ENCODE measurements around the gene GNA12. TPM values are rescaled to one million over a fixed set of nuclear protein-coding genes. Genes with fewer than 3 reads are reported as not detected.
"Not testable (repeated sequence)": the region's sequence is repeated elsewhere in the genome, so short reads cannot be mapped to it uniquely, and the experiment has no call there.

Gene GNA12
- total RNA-seq, 1 donor from 2014 or later, result 46.7 TPM

DNA sequence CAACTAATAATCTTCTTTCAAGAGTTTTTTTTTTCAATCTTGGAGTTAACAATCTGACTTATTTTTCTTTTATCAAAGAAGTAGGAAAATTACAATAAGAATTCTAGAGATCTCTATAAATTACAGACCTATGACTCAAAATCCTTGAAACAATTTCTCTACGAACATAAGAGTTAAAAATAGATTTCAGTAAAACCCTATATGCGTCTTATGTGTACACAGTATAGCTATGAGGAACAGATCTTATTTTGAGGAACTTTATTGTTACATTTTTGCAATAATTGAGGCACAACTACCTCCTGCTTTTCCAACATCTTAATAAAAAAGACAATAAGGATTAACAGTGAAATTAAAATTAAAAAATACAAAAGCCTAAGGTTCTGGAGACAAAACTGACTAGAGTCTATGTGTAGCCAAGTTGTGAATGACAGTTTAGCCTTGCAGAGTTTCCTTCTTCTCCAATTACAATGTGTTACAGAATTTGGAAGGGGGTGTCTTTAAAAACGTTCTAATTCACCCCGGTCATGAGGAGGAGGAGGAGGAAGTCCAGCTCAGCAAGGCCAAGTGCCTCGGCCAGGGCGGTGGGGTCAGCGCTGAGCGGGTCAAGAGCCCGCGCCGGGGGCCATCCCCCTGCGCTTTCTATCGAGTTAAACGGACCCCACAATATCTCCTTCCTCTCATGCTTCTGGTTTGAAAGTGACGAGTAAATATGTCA is 115.6 kb downstream of the GNA12 start:
- DNase-seq (ENCODE audit: low spot score), result no peak
- peak; percentile 30 for ATAC-seq
- intact Hi-C loops (cut with DNase I), result no loop called here

DNA sequence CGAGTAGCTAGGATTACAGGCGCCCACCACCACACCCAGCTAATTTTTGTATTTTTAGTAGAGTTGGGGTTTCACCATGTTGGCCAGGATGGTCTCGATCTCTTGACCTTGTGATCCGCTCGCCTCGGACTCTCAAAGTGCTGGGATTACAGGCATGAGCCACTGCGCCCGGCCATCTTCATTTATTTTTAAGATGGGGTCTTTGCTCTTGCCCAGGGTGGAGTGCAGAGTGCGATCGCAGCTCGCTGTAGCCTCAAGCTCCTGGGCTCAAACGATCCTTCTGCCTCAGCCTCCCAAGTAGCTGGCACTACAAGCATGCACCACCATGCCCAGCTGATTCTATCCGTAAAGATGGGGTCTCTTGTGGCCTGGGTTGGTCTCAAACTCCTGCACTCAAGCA is 116.9 kb downstream of the GNA12 start:
- ATAC-seq; intact Hi-C loops (cut with DNase I): not testable (repeated sequence)
- peak; percentile 37 for DNase-seq (ENCODE audit: low spot score)

DNA sequence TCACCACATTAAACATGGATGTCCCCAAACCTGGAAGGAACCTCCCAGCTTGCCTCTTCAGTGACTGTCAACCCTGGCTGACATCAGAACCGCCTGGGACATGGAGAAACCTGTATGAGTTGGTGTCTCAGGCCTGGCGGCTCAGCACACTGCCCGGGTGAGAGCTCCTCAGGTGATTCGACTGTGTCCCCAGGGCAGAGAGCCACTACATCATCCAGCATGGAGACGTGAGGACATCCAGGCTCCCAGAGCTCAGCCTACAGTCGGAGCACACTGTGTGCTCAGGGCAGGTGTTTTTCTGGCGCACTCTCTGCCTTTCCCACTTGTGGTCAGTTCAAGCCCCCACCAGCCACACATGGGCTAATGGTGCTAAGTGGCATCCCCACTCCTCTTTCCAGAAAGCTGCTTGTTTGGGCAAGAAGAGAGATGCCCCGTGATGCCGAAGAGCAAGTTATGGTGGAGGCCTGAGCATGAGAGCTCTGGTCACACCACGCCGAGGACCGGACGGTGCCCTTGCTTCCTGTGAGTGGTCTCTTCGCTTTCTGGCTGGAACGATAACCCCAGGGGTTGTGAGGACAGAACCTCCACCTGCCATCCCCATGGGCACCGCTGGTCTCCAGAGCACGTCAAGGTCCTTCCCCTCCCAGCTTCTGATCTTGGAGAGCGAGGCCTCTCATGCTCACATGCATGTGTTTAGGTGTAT is 117.6 kb downstream of the GNA12 start:
- DNase-seq (ENCODE audit: low spot score), result peak; percentile 48
- intact Hi-C loops (cut with DNase I), result no loop called here
- ATAC-seq, result no peak

DNA sequence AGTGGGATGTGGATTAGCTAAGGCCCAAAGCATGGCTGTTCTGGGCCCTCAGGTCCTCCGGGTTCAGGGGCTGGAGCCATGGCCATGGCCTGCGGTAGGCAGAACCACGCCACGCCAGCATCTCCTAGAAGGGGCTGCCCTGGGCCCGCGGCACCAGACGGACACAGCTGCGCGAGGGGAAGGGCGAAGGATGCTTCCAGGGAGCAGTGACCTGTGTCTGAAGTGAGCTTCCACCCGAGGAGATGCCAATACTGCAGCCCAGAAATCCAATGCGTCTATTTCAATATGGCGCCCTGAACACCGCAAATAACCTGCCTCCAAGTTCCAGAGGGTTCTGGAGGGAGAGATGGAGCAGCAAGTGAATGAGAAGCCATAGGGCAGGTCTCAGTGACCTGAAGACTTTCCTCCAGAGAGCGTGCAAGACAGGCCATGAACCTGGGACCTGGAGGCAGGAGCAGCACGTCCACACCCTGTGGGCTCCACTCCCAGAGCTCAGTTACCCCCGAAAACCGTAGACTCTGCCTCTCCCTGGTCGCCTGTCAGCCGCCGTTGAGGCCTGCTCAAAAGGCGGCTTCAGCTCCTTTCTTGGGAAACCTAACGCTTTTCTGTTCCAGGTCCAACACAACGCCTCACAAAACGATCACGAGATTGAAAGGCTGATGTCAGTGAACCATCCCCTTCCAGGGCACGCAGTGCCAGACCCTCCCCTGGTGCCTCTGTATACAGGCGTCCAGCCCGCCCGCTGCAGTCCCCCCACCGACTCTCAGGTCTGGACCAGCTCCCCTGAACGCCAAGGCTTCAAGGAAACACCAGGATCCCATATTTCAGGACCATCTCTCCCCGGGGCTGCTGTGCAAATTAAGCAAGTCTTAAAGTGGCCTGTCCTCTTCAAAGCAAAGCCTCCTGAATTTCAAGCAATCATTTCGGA is 118.7 kb downstream of the GNA12 start:
- no peak for ATAC-seq
- intact Hi-C loops (cut with DNase I), result no loop called here
- DNase-seq (ENCODE audit: low spot score), result peak; percentile 56

DNA sequence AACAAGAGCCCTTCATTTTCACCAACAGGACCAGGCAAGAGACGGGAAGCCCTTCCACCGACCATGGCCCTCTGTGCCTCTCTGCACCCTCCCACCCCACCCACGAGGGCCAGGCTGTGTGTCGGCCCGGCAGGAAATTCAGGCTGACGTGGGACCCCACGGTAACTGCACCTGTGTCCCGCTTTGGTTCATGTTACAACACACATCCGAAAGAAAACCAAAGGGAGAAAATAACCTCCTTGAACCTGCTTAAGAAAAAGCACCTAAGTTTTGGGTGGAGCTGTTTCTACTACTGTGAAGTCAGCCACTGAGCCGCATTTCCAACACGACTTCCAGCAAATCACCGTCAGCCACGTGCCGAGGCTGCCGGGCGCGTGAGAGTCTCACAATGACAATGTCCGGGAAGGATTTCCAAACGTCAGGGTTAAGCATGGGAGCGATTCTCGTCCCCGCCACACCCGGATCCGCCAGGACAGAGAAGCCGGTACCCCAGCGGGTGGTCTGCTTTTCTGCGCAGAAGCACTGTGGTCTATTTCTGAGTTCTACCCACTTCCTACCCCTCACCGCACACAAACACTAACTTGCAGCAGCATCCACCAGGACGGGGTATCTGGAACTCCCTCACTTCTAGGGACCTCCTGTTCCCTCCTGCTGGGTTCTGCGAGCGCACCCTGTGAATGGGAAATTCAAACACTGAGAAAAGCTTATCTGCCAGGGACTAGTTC is 119.5 kb downstream of the GNA12 start:
- intact Hi-C loops (cut with DNase I), result no loop called here
- DNase-seq (ENCODE audit: low spot score) (peak; percentile 52), ATAC-seq (no peak)

DNA sequence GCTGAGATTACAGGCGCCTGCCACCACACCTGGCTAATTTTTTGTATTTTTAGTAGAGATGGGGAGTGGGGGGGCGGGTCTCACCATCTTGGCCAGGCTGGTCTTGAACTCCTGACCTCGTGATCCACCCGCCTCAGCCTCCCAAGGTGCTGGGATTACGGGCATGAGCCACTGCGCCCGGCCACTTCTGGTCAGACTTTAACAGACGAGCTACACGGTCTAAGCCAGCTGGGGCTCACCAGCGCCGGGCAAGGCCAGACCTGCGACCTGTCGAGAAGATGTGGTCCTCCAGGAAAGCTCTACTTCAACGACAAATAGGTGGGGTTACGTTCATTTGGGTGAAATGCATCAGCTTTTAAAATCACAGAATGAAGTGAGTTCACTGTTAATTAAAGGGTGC is 120.1 kb downstream of the GNA12 start:
- intact Hi-C loops (cut with DNase I); ATAC-seq: not testable (repeated sequence)
- DNase-seq (ENCODE audit: low spot score), result peak; percentile 53

DNA sequence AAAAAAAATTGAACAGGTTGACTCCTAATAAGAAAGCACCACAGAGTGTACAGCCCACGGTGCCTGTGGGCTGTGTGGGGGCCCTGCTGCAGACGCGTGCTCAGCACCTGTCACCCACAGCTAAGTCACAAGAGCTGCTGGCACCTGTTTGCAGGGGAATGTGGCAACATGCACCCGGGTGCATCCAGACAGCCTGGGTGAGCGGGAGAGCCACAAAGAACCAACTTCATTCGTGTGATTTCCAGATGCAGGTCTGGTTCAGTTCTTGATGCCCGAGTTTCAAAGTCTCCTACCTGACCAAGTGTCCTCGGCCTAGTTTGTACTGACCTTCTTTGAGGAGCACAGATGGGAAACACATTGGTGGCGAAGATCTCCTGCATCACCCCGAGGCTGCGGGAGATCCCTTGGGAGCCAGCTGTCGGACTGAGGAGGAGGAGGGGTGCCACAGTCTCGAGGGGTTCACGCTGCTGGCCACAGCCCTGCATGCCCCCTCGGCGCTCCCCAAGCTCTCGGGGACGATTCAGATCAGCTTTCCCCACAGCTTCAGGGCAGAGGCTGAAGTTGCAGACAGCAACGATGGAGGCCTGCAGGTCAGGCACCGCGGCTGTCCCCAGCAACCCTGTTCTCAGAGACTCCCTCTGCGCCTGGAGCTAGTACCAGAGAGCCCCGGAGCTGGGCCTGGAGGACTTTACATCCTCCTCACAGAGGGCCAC is 120.8 kb downstream of the GNA12 start:
- DNase-seq (ENCODE audit: low spot score) (peak; percentile 51), ATAC-seq (no peak)
- intact Hi-C loops (cut with DNase I), result no loop called here

DNA sequence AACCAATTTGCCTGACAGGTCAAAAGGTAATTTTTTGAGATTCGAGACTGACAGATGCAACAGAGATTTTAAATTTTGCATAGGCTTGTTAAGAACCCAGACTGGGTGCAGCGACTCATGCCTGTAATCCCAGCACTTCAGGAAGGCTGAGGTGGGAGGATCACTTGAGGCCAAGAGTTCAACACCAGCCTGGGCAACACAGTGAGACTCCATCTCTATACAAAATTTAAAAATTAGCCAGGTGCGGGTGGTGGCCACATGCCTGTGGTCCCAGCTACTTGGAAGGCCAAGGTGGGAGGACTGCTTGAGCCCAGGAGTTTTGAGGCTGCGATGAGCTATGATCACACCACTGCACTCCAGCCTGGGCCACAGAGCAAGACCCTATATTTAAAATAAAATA is 121.5 kb downstream of the GNA12 start:
- ATAC-seq, result no peak
- intact Hi-C loops (cut with DNase I), result no loop called here
- peak; percentile 28 for DNase-seq (ENCODE audit: low spot score)

DNA sequence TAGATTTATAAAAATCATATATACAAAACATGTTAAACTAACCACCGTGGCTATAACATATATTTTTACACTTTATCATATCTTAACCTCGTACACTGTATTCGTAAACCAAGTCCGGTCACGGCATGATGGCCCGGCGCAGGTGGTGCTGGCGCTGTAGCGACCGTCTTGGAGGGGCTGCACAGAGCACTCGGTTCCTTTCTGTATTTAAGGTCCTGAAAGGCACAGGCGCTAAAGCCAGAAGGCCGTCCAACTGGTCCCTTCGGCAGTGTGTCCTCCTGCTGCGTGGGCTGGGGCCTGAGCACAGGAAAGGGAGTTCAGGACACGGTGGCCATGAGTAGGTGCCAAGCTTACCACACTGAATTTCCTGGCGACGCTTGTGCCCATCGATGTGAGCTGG is 122.3 kb downstream of the GNA12 start:
- DNase-seq (ENCODE audit: low spot score), result no peak
- intact Hi-C loops (cut with DNase I), result no loop called here

DNA sequence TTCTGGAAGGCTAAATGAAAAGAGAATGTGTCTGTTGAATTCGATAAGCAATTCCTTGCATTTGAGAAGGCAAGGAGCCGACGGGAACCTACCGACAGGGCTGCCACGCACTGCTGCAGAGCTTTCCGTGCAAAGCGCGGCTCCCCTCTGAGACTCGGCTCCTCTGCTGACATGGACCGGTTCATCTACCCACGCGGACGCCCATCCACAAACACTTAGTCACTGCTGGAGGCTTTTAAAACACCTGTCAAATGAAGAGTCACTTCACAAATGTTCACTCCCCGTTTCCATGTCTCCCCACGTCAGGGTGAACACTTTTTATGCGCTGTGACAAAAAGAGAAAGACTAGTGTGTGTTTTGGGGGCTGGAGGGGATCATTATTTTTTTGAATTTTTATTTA is 124.1 kb downstream of the GNA12 start:
- ATAC-seq (no peak), DNase-seq (ENCODE audit: low spot score) (no peak)
- intact Hi-C loops (cut with DNase I), result no loop called here

More for the DNA sequence above, 122.3 kb downstream of the GNA12 start:
- no peak for ATAC-seq

DNA sequence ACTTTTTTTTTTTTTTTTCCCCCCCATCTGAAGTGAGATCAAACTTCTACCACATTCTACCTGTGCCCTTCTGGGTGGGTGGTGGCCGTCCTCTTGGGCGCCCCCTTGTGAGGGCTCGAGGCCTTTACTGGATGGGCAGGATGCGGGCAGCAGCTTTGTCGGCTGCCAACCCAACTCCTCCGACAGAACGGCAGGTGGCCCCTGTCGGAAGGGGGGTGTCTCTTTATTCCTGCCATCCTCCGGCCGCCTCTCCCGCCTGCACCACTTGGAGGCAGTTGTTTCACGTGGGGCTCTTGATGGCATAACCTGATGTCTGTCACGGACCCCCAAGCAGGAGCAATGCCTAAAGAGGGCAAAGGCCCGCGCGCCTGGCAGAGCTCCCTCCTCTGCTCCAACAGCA is 125.1 kb downstream of the GNA12 start:
- DNase-seq (ENCODE audit: low spot score) (no peak), ATAC-seq (no peak)
- intact Hi-C loops (cut with DNase I), result loop anchor here (10.0 kb wide), 1 partner anchor 106 kb away; no protein-coding TSS in a partner anchor

DNA sequence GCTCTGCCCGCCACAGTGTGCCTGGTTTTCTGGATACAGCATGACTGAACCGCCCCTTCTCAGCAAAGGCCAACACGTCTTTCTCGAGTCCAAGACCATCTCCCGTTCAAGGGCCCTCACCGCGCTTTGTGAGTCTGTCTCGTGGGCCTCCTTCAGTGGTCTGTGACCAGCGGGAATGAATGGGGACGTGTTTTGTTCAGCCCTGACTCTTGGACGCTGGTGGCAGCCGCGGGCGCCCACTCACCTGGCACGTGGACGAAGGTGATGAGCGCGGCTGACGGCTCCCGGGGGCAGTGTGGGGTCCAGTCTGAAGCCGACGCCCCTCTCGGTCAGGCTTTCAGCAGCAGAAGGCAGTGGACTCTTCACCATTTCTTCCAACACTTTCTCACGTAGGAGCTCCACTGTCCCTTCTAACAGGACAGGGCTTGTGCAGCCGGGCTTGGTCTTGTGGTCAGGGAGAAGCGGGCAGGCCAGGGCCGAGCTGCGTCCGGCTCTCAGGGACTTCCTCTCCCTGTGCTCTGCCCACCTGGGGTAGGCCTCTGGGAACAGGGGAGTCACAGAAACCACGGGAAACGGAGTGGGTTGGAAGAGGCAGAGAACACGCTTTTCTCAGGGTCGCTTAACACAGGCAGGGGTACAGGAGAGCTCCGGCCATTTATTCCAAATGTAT is 125.7 kb downstream of the GNA12 start:
- intact Hi-C loops (cut with DNase I), result loop anchor here (10.0 kb wide), 1 partner anchor 106 kb away; no protein-coding TSS in a partner anchor
- DNase-seq (ENCODE audit: low spot score) (no peak), ATAC-seq (peak; percentile 11)

DNA sequence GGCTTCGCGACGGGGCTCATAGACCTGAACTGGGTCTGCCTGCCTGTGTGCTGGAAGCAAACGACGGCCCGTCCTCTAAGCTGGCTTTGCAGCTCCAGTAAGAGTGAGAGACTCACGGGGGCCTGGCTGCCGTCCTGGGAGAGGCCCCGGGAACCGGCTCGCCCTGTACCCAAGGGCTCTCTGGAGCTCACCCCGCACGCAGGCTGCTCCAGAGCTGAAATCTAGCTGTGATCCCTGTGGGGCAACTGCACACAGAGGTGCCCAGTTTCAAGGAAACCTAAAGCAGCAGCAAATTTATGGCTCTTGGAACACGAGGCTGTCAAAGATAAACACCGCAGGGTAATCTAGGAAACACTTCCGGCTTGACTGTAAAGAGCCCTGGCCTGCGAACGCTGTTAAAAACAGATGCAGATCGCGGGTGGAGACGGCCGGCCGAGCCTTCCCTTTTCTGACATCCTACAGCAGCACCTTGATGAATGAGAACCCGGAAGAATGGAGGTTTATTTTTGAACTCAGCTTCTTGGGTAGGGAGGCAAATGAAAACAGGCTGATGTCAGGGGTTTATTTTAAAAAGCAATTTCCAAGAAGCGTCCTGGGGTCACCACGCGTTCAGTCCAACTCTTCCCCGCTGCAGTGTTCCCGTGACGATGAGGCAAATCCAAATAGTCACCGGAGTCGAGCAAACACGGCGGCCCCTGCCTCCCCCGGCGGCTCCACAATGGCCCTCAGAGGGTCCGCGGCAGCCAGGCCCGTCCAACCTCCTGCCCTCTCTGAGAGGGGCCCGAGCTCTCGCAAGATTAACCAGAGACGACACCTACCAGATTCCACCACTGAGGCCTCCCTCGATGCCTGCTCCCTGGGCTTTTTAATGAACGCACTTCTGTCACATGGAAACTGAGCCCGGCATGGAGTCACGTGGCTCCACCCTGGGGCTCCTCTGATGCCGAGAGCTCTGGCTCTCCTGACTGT is 126.5 kb downstream of the GNA12 start:
- intact Hi-C loops (cut with DNase I), result loop anchor here (10.0 kb wide), 1 partner anchor 107 kb away; no protein-coding TSS in a partner anchor
- DNase-seq (ENCODE audit: low spot score) (no peak), ATAC-seq (peak; percentile 62)

DNA sequence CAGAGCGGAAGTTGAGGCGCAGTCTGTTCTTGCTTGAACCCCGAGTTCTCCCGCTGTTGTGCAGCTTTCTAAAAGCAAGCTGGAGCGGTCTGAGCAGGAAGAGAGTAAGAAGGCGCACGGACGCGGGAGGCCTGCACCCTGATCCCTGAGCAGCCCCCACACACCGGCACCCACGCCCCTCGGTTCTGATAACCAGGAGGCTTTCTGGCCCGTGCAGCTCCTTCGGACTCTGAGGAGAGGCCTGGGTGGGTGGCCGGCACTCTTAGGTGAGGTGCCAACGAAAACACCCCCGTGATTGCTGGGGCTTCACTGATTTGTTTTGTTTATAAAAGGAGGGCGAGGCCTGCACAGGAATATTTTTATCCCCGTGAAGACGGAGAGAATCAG is 127.2 kb downstream of the GNA12 start:
- no peak for ATAC-seq
- DNase-seq (ENCODE audit: low spot score), result no peak
- intact Hi-C loops (cut with DNase I), result loop anchor here (10.0 kb wide), 1 partner anchor 108 kb away; no protein-coding TSS in a partner anchor

DNA sequence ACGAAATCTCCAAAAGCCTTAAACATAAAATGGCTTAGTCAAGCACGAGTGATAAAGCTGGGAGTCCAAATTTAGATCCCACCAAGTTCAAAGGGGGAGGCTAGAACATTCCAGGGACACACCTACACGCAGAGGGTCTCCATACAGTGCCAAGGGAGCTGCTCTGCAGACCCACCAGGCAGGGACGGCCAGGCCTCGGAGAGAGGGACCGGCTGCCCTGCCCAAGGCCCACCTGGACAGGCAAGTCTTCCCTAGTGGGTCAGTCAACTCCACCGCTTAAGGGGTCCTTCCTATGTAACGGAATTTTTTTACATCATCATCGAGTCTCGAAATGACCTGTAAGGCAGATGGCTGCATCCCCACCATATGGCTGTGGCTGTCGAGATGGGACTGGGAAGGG is 127.6 kb downstream of the GNA12 start:
- no peak for ATAC-seq

More for the DNA sequence above, 127.6 kb downstream of the GNA12 start:
- no peak for DNase-seq (ENCODE audit: low spot score)
- intact Hi-C loops (cut with DNase I), result loop anchor here (10.0 kb wide), 1 partner anchor 108 kb away; no protein-coding TSS in a partner anchor
